ENCODE measurements around the gene SEC14L2. TPM values are rescaled to one million over a fixed set of nuclear protein-coding genes. Genes with fewer than 3 reads are reported as not detected.

The SEC14L2 gene
- total and polyA plus RNA-seq, 4 donors = 6.1 to 10.3 (median 8.0) TPM

DNA sequence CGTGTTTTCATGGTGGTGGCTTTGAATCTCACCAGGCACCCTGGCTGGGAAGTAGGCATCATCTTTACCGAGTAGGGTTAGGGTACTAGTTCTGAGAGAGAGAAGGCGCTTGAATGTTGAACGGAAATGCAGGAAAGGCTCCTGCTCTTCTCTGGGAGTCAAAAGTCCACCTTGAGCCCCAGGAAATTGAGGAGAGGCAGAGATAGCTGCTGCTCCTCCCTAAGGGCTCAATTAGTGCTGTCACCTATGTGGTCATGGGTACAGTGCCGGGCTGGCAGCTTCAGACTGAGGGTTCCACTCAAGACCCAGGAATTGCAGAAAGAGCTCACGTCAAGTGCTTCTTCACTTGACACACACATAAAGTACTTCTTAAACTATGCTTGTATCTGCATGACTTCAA, 38.3 kb upstream of the SEC14L2 start:
- TF ChIP-seq, protein P1, sequence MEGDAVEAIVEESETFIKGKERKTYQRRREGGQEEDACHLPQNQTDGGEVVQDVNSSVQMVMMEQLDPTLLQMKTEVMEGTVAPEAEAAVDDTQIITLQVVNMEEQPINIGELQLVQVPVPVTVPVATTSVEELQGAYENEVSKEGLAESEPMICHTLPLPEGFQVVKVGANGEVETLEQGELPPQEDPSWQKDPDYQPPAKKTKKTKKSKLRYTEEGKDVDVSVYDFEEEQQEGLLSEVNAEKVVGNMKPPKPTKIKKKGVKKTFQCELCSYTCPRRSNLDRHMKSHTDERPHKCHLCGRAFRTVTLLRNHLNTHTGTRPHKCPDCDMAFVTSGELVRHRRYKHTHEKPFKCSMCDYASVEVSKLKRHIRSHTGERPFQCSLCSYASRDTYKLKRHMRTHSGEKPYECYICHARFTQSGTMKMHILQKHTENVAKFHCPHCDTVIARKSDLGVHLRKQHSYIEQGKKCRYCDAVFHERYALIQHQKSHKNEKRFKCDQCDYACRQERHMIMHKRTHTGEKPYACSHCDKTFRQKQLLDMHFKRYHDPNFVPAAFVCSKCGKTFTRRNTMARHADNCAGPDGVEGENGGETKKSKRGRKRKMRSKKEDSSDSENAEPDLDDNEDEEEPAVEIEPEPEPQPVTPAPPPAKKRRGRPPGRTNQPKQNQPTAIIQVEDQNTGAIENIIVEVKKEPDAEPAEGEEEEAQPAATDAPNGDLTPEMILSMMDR (IDR thresholded peaks at IDR 0.05; ENCODE audit: control extremely low read depth, extremely low read depth) = no peak
- H3K27me3 ChIP-seq (ENCODE audit: control insufficient read depth in 3 of 3, insufficient read depth in 3 of 3, low read length in 2 of 3) = no peaks in the 10 kb centered on the region
- ATAC-seq (ENCODE audit: insufficient read depth, low FRiP score) (no peak), DNase-seq (no peak)
- no peaks in the 10 kb centered on the region for H3K9me3 ChIP-seq (ENCODE audit: control insufficient read depth in 4 of 4, insufficient read depth in 3 of 4, low read length in 3 of 4)
- no peak overlapping the region for H3K4me3 ChIP-seq
- peaks cover 8 to 19% (median 13%) of the 10 kb centered on the region in 5 donors for H3K4me1 ChIP-seq (ENCODE audit: control insufficient read depth in 5 of 5, insufficient read depth in 5 of 5, low read length in 5 of 5)
- H3K27ac ChIP-seq (ENCODE audit: low read depth in 1 of 2, low read length in 1 of 2) = no peak overlapping the region
- 93 to 95% methylated on average over 6 of the region's 6 CpGs for WGBS, 2 donors
- H3K9ac ChIP-seq (ENCODE audit: insufficient read depth in 1 of 2, low read length in 2 of 2) = no peak overlapping the region
- peaks cover 0 to 9% (median 1%) of the 10 kb centered on the region in 4 donors for H3K36me3 ChIP-seq (ENCODE audit: control insufficient read depth in 4 of 4, insufficient read depth in 4 of 4, low read length in 4 of 4)

DNA sequence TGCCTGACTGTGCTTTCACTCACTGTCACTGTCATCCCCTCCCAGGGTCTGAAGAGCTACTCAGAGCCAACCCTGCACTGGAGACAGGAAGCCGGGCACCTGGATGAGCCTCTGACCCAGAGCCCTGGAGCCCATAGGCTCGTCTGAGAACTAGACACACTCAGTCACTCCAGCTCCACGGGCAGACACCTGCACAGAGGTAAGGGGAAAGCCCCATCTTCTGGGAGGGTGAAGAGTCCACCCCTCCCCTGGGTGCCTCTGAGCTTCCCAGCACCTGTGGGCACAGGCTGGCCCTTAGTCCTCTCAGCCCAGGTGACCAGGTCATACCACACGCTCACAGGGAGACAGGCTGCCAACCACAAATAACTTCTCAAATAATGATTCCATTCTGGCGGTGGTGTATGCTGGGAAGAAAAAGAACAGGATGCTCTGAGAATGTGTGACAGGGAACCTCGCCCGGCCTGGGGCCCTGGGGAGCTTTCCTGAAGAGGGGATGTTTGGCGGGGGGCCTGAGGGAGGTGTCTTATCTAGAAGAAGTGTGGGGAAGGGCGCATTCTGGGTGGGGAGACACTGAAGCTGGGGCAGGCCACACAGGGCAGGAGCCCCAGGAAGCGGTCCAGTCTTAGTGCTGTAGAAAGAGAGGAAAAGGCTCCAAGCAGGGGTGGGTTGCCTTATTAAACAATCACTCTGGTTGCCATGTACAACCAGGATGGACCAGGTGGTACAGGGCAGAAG, 34.7 kb upstream of the SEC14L2 start:
- H3K9ac ChIP-seq (ENCODE audit: insufficient read depth in 1 of 2, low read length in 2 of 2) = peak overlapping the region in 1 of 2 donors; percentile 5
- no peak overlapping the region for H3K27ac ChIP-seq (ENCODE audit: low read depth in 1 of 2, low read length in 1 of 2)
- H3K4me1 ChIP-seq (ENCODE audit: control insufficient read depth in 5 of 5, insufficient read depth in 5 of 5, low read length in 5 of 5) = peaks cover 0 to 3% (median 2%) of the 10 kb centered on the region in 5 donors
- ATAC-seq (ENCODE audit: insufficient read depth, low FRiP score) (no peak), DNase-seq (no peak)
- no peak overlapping the region for H3K4me3 ChIP-seq
- no peaks in the 10 kb centered on the region for H3K9me3 ChIP-seq (ENCODE audit: control insufficient read depth in 4 of 4, insufficient read depth in 3 of 4, low read length in 3 of 4)
- H3K36me3 ChIP-seq (ENCODE audit: control insufficient read depth in 4 of 4, insufficient read depth in 4 of 4, low read length in 4 of 4) = peaks cover 0 to 3% (median 2%) of the 10 kb centered on the region in 4 donors
- 89% methylated on average over 10 of the region's 10 CpGs for WGBS, 2 donors
- no peaks in the 10 kb centered on the region for H3K27me3 ChIP-seq (ENCODE audit: control insufficient read depth in 3 of 3, insufficient read depth in 3 of 3, low read length in 2 of 3)
- TF ChIP-seq, protein P1 (IDR thresholded peaks at IDR 0.05; ENCODE audit: control extremely low read depth, extremely low read depth) = no peak

DNA sequence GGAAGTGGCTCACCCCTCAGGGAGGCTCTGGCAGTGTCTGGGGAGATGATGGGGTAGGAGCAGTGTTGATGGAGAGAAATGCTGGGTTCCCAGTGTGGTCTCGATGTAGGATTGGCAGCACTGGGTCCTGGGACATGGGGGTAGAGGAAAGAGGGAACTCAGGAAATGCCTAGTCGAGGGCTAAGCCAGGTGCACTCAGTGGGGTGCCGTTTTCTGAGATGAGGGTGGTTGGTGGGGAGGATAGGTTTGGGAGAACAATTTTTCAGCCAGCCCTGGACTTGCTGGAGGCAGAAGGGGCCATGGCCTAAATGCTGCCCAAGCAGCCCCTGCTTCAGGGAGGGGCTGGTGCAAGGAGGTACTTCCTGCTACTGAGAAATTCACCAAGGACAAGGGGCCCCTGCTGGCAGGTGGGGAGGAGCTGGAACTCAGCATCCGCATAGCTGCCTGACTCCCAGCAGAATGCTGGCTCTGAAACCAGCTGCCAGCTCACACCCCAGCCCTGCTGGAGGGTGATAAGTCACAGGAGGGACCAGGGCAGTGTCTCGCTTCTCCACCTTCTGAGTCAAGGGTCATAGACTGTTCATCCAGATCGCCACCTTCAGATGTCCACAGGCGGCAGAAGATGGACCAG, 34.1 kb upstream of the SEC14L2 start:
- Histone ChIP-seq H3K9ac (ENCODE audit: insufficient read depth in 1 of 2, low read length in 2 of 2) (no peak overlapping the region), H3K36me3 (ENCODE audit: control insufficient read depth in 4 of 4, insufficient read depth in 4 of 4, low read length in 4 of 4) (peaks cover 0 to 3% (median 2%) of the 10 kb centered on the region in 4 donors), H3K4me3 (no peak overlapping the region), H3K27me3 (ENCODE audit: control insufficient read depth in 3 of 3, insufficient read depth in 3 of 3, low read length in 2 of 3) (no peaks in the 10 kb centered on the region), H3K27ac (ENCODE audit: low read depth in 1 of 2, low read length in 1 of 2) (no peak overlapping the region), H3K9me3 (ENCODE audit: control insufficient read depth in 4 of 4, insufficient read depth in 3 of 4, low read length in 3 of 4) (no peaks in the 10 kb centered on the region), H3K4me1 (ENCODE audit: control insufficient read depth in 5 of 5, insufficient read depth in 5 of 5, low read length in 5 of 5) (peaks cover 0 to 2% (median 0%) of the 10 kb centered on the region in 5 donors)
- WGBS, 2 donors = 79 to 82% methylated on average over 7 of the region's 7 CpGs
- DNase-seq (no peak), ATAC-seq (ENCODE audit: insufficient read depth, low FRiP score) (no peak)
- TF ChIP-seq, protein P1 (IDR thresholded peaks at IDR 0.05; ENCODE audit: control extremely low read depth, extremely low read depth) = no peak

Data from lung (tissue), 12 donors.